Heart left ventricle (tissue), 13 donors: ENCODE results near the gene SORBS1.

ENCODE experiments used
- POLR2A ChIP-seq, 2 donors: fragments of 450-650 bp; IDR thresholded peaks; one replicate each; pipeline ENCODE4 v1.6.1; 2017; ENCODE audit warnings: antibody characterized with exemption in 2 of 2, mild to moderate bottlenecking in 2 of 2, moderate library complexity in 2 of 2
- TF ChIP-seq, protein P1 (sequence below), 12 donors: fragments of 200-600 bp; sonication (generic) in 4 of 12; IDR thresholded peaks; one replicate each; pipeline versions ENCODE4 v1.5.0 to v1.8.0; 2018 to 2022; ENCODE audit warnings: antibody characterized with exemption in 12 of 12, mild to moderate bottlenecking in 5 of 12
- donor health status: ischemic (EF 13 %, LVEDD 7.1; RV severe dilation, severe dysfunction).
- donor health status: DM: no; HTN: yes; CAD: no.
- donor health status: DM: no; HTN: no; CAD: no.
- donor health status: ischemic (EF 25% LVEDD 6.9; RV normal size, moderate dysfunction).
- donor health status: ischemic (EF 25% LVEDD 5.7; RV mildly dilated, moderate dysfunction).
- donor health status: ischemic (EF 35%, LVEDD 5.7; RV mildly dilated, moderate dysfunction).
- donor health status: nonischemic (EF 11% LVEDD 7.7; RV severe dilation, severe dysfunction).
- donor health status: DM: yes; HTN: yes; CAD: no.
- donor health status: PGD.
- donor health status: ischemic (EF 29% LVEDD 5.4; RV normal size, mild dysfunction).
- donor health status: nonischemic (EF 23%, LVEDD 6.1; RV moderate dilation, normal function).

DNA sequence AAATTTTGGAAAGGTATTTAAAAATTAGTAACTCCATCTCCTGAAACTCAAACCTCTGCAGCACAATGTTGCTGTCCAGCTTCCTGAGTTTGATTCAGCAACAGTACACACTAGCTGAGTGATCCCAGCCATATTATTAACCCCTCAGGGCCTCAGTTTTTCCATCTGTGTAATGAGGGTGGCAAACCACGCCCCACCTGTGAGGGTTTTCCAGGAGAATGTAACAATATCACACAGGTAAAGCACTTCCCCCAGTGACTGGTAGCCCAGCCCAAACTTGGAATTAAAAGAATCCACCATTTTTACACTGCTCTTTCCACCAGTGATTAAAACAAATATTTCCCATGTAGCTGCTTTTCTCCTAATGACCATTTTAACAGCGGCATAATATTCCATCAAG lies 122.4 kb downstream of the SORBS1 start:
- TF ChIP-seq, protein P1, sequence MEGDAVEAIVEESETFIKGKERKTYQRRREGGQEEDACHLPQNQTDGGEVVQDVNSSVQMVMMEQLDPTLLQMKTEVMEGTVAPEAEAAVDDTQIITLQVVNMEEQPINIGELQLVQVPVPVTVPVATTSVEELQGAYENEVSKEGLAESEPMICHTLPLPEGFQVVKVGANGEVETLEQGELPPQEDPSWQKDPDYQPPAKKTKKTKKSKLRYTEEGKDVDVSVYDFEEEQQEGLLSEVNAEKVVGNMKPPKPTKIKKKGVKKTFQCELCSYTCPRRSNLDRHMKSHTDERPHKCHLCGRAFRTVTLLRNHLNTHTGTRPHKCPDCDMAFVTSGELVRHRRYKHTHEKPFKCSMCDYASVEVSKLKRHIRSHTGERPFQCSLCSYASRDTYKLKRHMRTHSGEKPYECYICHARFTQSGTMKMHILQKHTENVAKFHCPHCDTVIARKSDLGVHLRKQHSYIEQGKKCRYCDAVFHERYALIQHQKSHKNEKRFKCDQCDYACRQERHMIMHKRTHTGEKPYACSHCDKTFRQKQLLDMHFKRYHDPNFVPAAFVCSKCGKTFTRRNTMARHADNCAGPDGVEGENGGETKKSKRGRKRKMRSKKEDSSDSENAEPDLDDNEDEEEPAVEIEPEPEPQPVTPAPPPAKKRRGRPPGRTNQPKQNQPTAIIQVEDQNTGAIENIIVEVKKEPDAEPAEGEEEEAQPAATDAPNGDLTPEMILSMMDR (IDR thresholded peaks at IDR 0.05) = no peak
- no peak for TF ChIP-seq POLR2A (IDR thresholded peaks at IDR 0.05)
